ENCODE results near the gene EPN1. TPM values are rescaled to one million over a fixed set of nuclear protein-coding genes. Genes with fewer than 3 reads are reported as not detected.

The EPN1 gene
- polyA plus RNA-seq, 1 of the 3 experiments (the other 2 are of a cell fraction): 134 TPM

GRCh38 chr19:55650126-55650557 lies 24.9 kb upstream of the EPN1 start:
- POLR2A ChIA-PET: interaction anchor here (0.9 kb wide), 1 partner anchor 14 kb away, joined by 3 read pairs; no protein-coding TSS in a partner anchor
- Histone ChIP-seq H3K27ac (ENCODE audit: low read depth in 2 of 2, low read length in 1 of 2) (no peak overlapping the region), H3K27me3 (ENCODE audit: insufficient read depth) (no peaks in the 10 kb centered on the region), H3K4me3 (ENCODE audit: low read depth in 2 of 2, low read length in 1 of 2) (no peak overlapping the region), H3K79me2 (ENCODE audit: insufficient read depth) (peaks cover 21% of the 10 kb centered on the region; the same call in 1 of the 2 replicates), H3K4me2 (no peak overlapping the region), H3F3A (replicated peaks; ENCODE audit: insufficient read depth) (peaks cover 15% of the 10 kb centered on the region), H4K20me1 (ENCODE audit: insufficient read depth) (no peaks in the 10 kb centered on the region), H3K9ac (no peak overlapping the region), H3K9me2 (no peaks in the 10 kb centered on the region), H3K9me3 (no peaks in the 10 kb centered on the region), H3K4me1 (ENCODE audit: control insufficient read depth in 1 of 2, insufficient read depth in 2 of 2, low read depth in 1 of 2, low read length in 1 of 2) (peaks cover 5 to 24% of the 10 kb centered on the region in 2 experiments; a peak in 2 of 4 replicates), H3K36me3 (replicated peaks in 1 of 2; ENCODE audit: control insufficient read depth in 1 of 2, insufficient read depth in 2 of 2, low read length in 1 of 2) (peaks cover under 1 to 24% of the 10 kb centered on the region in 2 experiments), H2AFZ (ENCODE audit: low read depth) (no peak overlapping the region)
- no peak for DNase-seq
- no peak for TF ChIP-seq ELF1 (IDR thresholded peaks at IDR 0.05)
- no peak for TF ChIP-seq EZH2phosphoT487 (IDR thresholded peaks at IDR 0.05; ENCODE audit: borderline replicate concordance, low read depth)
- no peak for TF ChIP-seq TEAD4 (IDR thresholded peaks at IDR 0.05; ENCODE audit: borderline replicate concordance, insufficient read depth)
- no peak for TF ChIP-seq EP300 (IDR thresholded peaks at IDR 0.05; ENCODE audit: borderline replicate concordance in 1 of 2, low read depth in 1 of 2, low read length in 1 of 2)
- TF ChIP-seq, protein P1, sequence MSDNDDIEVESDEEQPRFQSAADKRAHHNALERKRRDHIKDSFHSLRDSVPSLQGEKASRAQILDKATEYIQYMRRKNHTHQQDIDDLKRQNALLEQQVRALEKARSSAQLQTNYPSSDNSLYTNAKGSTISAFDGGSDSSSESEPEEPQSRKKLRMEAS (IDR thresholded peaks at IDR 0.05; ENCODE audit: low read depth): no peak
- no peak for TF ChIP-seq RAD21 (IDR thresholded peaks at IDR 0.05; ENCODE audit: low read length)
- TF ChIP-seq TAF1 (IDR thresholded peaks at IDR 0.05; ENCODE audit: borderline replicate concordance, low read depth, low read length): no peak
- TF ChIP-seq, protein P2, sequence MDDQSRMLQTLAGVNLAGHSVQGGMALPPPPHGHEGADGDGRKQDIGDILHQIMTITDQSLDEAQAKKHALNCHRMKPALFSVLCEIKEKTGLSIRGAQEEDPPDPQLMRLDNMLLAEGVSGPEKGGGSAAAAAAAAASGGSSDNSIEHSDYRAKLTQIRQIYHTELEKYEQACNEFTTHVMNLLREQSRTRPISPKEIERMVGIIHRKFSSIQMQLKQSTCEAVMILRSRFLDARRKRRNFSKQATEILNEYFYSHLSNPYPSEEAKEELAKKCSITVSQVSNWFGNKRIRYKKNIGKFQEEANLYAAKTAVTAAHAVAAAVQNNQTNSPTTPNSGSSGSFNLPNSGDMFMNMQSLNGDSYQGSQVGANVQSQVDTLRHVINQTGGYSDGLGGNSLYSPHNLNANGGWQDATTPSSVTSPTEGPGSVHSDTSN (IDR thresholded peaks at IDR 0.05): no peak
- no peak for TF ChIP-seq FOSL2 (IDR thresholded peaks at IDR 0.05; ENCODE audit: borderline replicate concordance, low read depth)
- no peak for TF ChIP-seq GATA2 (CRISPR knock-in tag; IDR thresholded peaks at IDR 0.05)
- TF ChIP-seq NFIC (IDR thresholded peaks at IDR 0.05; ENCODE audit: borderline replicate concordance): no peak
- TF ChIP-seq USF2 (IDR thresholded peaks at IDR 0.05; ENCODE audit: borderline replicate concordance, low read depth, low read length): no peak
- no peak for TF ChIP-seq SIN3A (IDR thresholded peaks at IDR 0.05; ENCODE audit: borderline replicate concordance, low read depth, low read length)
- TF ChIP-seq MXI1 (IDR thresholded peaks at IDR 0.05; ENCODE audit: low read depth, low read length): no peak
- no peak for TF ChIP-seq GABPA (IDR thresholded peaks at IDR 0.05; ENCODE audit: low read depth)
- TF ChIP-seq USF1 (IDR thresholded peaks at IDR 0.05; ENCODE audit: borderline replicate concordance, low read depth): no peak
- CTCF ChIA-PET: interaction anchor here (1.5 to 4.5 kb wide), 2 partner anchors 18 to 146 kb away, joined by 3 to 30 read pairs; no protein-coding TSS in a partner anchor
- 98% methylated on average over 4 of the region's 4 CpGs for WGBS (ENCODE audit: low lambda C conversion rate)

Measured in SK-N-SH (cell line).